NCI-H1436 treated with DMSO at 0.1 percent for 48 hours (cell line): Measurements from ENCODE around the gene COPS8.

Experiments
- DNase-seq: peaks from one replicate; lab custom pipeline; 2025; lab: John Stamatoyannopoulos, UW

The COPS8 gene

DNA sequence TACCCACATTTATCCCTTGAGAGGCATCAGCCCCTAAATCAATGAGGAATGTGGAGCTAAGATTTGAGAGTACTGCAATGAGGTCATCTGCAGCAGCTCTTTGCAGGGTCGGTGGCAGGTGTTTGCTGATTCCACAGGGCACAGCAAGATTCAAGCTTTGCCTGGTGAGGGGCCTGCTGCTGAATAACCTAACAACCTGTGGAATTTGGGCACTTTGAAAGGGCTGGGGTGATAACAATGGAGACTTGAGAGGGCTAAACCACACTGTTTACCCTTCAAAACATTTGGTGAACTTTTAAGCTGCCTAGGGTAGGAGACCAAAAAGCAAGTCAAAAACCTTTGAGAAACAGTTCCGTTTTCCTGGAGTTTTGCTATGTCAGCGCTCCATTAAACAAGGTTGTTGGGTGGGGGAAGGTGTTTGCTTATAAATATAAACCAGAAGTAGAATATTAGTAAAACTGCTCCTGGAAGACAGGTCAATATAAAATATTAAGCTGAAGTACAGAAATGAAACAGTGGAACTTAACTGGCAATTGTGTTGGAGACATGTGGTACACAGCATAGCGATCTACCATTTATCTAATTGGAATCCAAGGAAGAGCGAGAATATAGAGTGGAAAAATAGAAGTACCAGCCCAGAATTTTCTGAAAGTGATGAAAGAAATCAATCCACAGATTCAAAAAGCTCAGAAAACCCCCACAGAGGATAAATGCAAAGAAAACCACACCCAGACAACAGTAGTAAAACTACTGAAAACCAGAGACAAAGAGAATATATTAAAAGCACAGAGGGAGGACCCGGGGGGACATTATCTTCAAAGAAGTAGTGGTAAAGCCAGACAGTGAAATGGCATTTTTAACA lies 15.7 kb downstream of the COPS8 start:
- DNase-seq = no peak

GRCh38 chr2:237102428-237102827 lies 16.7 kb downstream of the COPS8 start:
- no peak for DNase-seq

GRCh38 chr2:237109421-237109934 lies 23.8 kb downstream of the COPS8 start:
- DNase-seq = no peak

- no peak for DNase-seq
Measured at GRCh38 chr2:237113026-237113795, 27.5 kb downstream of the COPS8 start.

DNA sequence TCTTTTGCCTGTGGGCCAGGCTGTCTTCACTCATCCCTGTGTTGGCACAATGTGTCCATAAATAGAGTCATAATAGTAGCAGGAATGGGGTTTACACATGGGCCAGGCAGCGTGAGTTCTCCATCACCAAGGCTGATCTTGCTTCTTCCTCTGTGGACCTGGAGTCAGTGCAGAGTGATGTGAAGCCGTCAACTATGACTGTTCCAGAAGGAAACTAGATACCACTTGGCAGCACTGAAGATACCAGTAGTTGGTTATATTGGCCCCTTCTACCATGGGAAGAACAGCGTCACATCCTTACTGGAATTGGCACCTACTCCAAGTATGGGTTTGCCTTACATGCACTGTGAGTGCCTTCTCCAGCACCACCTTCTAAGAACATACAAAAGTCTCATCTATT lies 30.2 kb downstream of the COPS8 start:
- no peak for DNase-seq

- DNase-seq = no peak
Measured at GRCh38 chr2:237116431-237116830, 30.7 kb downstream of the COPS8 start.

DNA sequence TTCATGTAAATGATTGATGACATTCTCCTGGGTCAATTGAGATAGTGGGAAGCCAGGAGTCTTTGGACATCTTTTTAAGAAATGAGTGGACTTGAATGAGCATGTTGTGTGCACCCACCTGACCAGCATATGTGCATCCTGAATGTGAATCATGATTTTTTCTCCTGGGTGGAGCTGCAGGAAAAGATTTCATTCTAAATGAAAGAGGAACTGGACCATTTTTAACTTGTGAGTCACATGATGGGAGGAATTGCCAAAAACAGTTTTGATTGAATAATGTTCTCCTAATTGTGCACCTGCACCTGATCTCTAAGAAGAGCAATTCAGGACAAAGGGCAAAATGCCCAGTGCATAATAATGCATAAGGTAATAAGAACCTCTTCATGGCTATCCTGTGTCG lies 32.3 kb downstream of the COPS8 start:
- DNase-seq = no peak

- DNase-seq = no peak
Measured at GRCh38 chr2:237118561-237119155, 33.0 kb downstream of the COPS8 start.

- DNase-seq = no peak
Measured at GRCh38 chr2:237120916-237121315, 35.2 kb downstream of the COPS8 start.

DNA sequence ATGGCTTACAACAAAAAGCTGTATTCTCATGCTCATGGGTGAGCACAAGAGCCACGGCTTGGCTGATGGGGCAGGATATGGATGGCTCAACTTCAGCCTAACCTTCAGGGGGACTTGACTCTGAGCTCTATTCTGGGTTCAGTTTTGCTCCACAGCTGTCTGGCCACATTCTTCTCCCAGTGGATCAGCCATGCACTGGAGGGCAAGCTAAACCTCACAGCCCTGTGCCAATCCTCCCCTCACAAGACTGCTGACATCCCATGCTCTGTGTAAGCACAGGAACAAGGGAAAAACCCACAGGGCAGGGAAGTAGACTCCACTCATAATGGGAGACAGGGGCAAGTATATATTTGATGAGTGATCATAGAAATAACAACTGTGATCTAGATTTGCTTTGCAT lies 35.6 kb downstream of the COPS8 start:
- DNase-seq = no peak

DNA sequence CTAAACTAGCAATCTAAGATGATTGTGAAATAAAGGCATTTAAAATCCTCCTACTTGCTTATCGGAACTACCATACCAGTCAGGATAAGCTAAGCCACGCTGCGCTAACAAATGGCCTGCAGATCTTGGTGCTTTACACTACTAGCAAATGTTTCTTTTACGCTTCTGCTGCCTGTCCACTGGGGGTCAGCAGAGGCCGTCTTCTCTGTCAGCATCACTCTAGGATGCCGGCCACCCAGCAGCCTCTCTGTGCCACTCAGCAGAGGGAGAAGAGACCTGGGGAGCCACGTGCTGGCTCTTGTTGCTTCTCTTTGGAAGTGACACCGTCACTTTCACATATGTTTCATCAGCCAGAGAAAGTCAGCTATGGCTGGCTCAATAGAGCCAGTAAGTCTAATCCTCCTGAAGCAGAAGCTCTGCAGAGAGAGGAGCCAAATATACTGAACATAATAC lies 36.6 kb downstream of the COPS8 start:
- DNase-seq = peak; percentile 64

DNA sequence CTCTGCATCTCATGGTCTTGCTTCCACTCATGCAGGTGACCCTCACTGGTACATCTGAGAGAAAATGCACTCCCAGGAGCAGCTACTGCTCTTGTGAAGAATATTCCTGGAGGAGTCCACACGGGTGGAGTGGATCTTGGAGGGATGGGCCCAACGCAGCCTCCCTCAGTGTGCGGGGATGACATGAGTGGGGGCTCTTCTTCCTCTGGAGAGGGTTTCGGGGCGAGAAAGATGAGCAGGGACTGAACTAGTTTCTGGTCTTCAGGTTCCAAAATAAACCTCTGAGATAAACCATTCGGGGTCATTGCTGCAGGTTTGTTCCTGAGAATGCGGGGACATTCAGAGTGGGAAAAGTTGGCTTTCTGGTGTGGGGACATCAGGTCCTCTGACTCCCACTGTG lies 39.1 kb downstream of the COPS8 start:
- DNase-seq = no peak

DNA sequence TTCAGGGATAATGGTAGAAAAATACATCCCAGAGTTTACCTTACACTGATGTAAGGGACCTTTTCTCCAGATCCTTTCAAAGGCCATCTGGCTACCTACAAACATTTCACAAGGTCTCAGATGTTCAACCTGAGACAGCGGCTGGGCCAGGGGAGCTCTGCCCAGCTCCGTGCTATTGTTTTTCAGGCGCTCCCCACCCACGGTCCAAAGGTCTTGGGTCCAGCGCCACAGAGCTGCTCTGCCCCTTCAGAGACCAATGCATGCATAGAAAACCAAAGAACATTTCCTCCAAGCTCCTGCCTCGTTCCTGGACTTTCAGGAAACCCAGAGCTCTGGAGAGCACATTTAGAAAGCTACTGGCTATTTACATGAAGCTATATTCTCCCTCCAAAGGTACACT lies 40.3 kb downstream of the COPS8 start:
- DNase-seq = no peak

DNA sequence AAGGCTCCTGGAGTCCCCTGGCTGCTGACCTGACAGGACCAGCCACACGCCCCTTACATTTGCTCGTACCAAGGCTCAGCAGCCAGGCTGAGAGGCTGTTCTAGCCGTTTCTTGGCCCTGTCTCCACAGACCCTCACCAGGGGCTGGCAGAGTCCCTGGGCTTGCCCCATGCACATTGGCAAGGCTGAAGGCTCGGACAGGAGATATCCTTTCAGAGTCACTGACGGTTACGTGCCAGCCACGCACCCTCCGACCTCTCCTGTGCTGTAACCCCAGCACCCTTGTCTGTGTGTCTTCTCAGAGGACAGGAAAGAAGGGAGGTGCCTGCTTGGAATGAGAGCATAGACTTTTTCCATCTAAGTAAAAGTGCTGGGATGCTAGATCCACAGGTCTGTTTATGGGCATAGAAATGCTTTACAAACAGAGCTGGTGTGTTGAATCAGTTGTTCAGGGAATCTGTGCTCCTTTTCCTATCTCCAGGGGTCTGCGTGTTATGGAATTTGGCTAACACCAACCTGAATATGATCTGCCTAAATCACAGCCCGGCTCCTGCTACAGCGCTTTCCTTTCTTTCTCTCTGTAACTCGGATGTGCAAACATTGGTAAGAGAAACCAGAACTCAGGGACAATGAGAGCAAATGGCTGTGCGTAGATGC lies 41.0 kb downstream of the COPS8 start:
- DNase-seq = no peak

DNA sequence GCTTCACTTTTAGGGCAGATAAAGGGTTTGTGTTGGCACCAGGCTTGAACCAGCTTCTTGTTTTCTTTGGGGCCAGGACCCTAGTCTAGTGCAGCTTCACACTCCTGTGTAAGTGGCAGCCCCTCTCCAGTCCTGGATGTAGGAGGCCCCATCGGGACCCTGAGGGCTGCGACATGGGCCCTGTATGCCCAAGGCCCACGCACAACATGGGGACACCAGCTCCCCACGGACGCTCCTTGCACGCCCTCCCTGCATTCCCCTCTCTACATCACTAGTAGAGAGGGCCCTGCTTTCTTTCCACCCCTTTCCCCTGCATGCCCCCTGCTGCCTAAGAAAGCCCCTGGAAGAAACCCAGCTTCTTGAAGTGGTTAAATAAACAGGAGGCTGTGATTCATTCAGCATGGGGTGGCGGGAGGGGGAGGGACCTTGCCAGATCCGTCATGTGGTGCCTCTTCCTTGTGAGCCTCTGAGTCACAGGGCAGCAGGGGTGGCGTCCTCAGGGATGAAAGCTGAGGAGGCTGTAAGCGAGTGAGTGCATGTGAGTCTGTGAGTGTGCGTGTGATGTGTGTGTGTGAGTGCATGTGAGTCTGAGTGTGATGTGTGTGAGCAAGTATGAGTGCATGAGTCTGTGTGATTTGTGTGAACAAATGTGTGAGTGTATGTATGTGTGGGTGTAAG lies 42.5 kb downstream of the COPS8 start:
- DNase-seq = peak; percentile 17

- DNase-seq = no peak
Measured at GRCh38 chr2:237128845-237129592, 43.3 kb downstream of the COPS8 start.

- no peak for DNase-seq
Measured at GRCh38 chr2:237129625-237130263, 44.1 kb downstream of the COPS8 start.

DNA sequence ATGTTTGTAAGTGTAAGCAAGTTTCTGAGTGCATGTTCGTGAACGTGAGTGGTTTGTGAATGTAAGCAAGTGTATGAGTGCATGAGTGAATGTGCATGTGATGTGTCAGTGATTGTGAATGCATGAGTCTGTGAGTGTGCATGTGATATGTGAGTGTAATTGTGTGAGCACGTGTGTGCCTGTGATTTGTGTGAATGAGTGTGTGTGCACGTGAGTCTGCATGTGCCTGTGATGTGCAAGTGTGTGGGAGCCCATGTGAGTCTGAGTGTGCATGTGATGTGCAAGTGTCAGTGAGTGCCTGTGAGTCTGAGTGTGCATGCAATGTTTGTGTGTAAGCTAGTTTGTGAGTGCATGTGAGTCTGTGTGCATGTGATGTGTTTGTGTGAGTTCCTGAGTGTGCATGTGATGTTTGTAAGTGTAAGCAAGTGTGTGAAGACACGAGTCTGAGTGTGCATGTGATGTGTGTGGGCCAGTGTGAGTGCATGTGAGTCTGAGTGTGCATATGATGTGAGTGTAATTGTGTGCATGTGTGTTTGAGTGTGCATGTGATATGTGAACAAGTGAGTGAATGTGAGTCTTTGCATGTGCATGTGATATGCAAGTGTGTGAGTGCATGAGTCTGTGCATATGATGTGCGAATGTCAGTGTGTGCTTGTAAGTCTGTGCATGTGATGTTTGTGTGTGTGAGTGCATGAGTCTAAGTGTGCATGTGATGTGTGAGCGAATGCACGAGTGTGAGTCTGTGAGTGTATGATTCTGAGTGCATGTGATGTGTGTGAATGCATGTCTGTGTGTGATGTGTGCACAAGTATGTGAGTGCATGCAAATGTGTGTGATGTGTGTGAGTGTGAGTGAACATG lies 45.1 kb downstream of the COPS8 start:
- DNase-seq = no peak
